ENCODE data around the gene HTR2C.

DNA sequence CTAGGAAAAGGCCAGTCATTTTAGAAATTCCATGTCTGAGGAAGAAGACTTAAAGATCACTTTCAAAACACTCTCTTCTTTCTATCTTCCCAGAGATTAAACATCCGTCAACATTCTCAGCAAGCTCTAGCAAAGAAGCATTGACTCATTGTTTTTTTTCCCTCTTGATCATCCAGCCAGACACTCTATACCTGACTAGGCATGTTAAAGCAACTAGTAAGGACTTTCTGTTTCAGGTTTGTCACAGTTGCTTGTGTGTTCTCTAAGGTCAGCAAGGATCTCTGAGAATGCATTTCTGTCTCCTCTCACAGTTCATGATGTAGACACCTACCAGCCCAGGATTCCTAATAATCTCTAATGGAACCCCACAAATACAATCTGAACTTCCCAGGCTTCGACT, 321.4 kb downstream of the HTR2C start:
- TF ChIP-seq ZNF565 (CRISPR knock-in tag; conservative IDR thresholded peaks at IDR 0.05; ENCODE audit: low read depth) (no peak), ZFP30 (CRISPR knock-in tag; IDR thresholded peaks at IDR 0.05) (no peak), RARB (CRISPR knock-in tag; IDR thresholded peaks at IDR 0.05) (no peak), PATZ1 (CRISPR knock-in tag; IDR thresholded peaks at IDR 0.05; ENCODE audit: borderline replicate concordance) (no peak), ZFP3 (CRISPR knock-in tag; IDR thresholded peaks at IDR 0.05) (no peak), ZNF8 (CRISPR knock-in tag; IDR thresholded peaks at IDR 0.05) (no peak), ARNTL (CRISPR knock-in tag; IDR thresholded peaks at IDR 0.05; ENCODE audit: borderline replicate concordance, low read depth) (no peak), SNAI2 (CRISPR knock-in tag; IDR thresholded peaks at IDR 0.05) (no peak)

All from SK-N-SH treated with all-trans-retinoic acid at 6 μM for 48 hours (cell line).